ENCODE measurements around the gene LAMTOR3. TPM values are rescaled to one million over a fixed set of nuclear protein-coding genes. Genes with fewer than 3 reads are reported as not detected.

Gene LAMTOR3
- total RNA-seq = 57.9 TPM

GRCh38 chr4:99894161-99894997 is at the start of gene LAMTOR3:
TSS of gene LAMTOR3 (minus strand) at chr4:99894427. CDS start at chr4:99893963, 464 bp downstream.
- peak; percentile 87 for DNase-seq

GRCh38 chr4:99938243-99938753 is 44.1 kb upstream of the LAMTOR3 start:
- no peak for DNase-seq

GRCh38 chr4:99934891-99935290 is 40.7 kb upstream of the LAMTOR3 start:
- DNase-seq = no peak

GRCh38 chr4:99927566-99927965 is 33.3 kb upstream of the LAMTOR3 start:
- no peak for DNase-seq

- no peak for DNase-seq
These were observed 26.9 kb upstream of the LAMTOR3 start for GRCh38 chr4:99921174-99921573.

- no peak for DNase-seq
These were observed 24.4 kb upstream of the LAMTOR3 start for GRCh38 chr4:99918656-99919055.

GRCh38 chr4:99917575-99917974 is 23.3 kb upstream of the LAMTOR3 start:
- DNase-seq = no peak

- DNase-seq = no peak
These were observed 21.2 kb upstream of the LAMTOR3 start for GRCh38 chr4:99915449-99915848.

- no peak for DNase-seq
These were observed 771 bp upstream of the LAMTOR3 start for GRCh38 chr4:99894998-99895397.

- DNase-seq = no peak
These were observed 427 bp downstream of the LAMTOR3 start for GRCh38 chr4:99893839-99894160.

GRCh38 chr4:99893029-99893428 is 1.2 kb downstream of the LAMTOR3 start:
- DNase-seq = no peak

GRCh38 chr4:99891351-99891750 is 2.9 kb downstream of the LAMTOR3 start:
- DNase-seq = no peak

GRCh38 chr4:99887837-99888236 is 6.4 kb downstream of the LAMTOR3 start:
- DNase-seq = no peak

- DNase-seq = no peak
These were observed 8.1 kb downstream of the LAMTOR3 start for GRCh38 chr4:99886146-99886545.

GRCh38 chr4:99885687-99886086 is 8.5 kb downstream of the LAMTOR3 start:
- no peak for DNase-seq

- no peak for DNase-seq
These were observed 9.1 kb downstream of the LAMTOR3 start for GRCh38 chr4:99885063-99885664.

GRCh38 chr4:99879458-99879857 is 14.8 kb downstream of the LAMTOR3 start:
- no peak for DNase-seq

GRCh38 chr4:99878604-99879003 is 15.6 kb downstream of the LAMTOR3 start:
- DNase-seq = no peak

- no peak for DNase-seq
These were observed 17.3 kb downstream of the LAMTOR3 start for GRCh38 chr4:99876946-99877345.

- DNase-seq = no peak
These were observed 19.2 kb downstream of the LAMTOR3 start for GRCh38 chr4:99875071-99875470.

- no peak for DNase-seq
These were observed 21.7 kb downstream of the LAMTOR3 start for GRCh38 chr4:99872570-99872969.

GRCh38 chr4:99868126-99868596 is 26.1 kb downstream of the LAMTOR3 start:
- DNase-seq = no peak

- no peak for DNase-seq
These were observed 30.4 kb downstream of the LAMTOR3 start for GRCh38 chr4:99863804-99864203.
